ENCODE data around the gene MMP21.

DNA sequence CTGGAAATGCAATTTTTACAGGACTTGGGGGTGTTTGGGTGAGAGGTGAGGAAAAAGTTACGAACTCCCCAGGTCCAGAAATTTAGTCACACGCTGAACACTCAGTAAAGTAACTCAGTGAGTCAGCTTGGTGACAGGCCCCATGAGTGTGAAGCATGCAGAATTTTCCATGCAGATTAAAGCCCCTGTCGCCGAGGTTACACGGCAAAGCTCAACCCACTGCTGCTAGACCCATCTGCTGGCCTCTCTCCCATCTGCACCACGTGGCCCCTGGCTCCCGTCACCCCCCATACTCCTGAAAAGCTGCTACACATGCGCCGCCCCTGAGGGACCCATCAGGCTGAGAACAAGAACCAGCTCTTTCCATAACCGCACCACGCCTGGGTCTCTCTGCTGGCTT is 7.0 kb upstream of the MMP21 start:
- TF ChIP-seq, protein P1, sequence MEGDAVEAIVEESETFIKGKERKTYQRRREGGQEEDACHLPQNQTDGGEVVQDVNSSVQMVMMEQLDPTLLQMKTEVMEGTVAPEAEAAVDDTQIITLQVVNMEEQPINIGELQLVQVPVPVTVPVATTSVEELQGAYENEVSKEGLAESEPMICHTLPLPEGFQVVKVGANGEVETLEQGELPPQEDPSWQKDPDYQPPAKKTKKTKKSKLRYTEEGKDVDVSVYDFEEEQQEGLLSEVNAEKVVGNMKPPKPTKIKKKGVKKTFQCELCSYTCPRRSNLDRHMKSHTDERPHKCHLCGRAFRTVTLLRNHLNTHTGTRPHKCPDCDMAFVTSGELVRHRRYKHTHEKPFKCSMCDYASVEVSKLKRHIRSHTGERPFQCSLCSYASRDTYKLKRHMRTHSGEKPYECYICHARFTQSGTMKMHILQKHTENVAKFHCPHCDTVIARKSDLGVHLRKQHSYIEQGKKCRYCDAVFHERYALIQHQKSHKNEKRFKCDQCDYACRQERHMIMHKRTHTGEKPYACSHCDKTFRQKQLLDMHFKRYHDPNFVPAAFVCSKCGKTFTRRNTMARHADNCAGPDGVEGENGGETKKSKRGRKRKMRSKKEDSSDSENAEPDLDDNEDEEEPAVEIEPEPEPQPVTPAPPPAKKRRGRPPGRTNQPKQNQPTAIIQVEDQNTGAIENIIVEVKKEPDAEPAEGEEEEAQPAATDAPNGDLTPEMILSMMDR (IDR thresholded peaks at IDR 0.05): no peak
- TF ChIP-seq POLR2A (IDR thresholded peaks at IDR 0.05): no peak

Data from thyroid gland (tissue), 4 donors.